HepG2 (cell line): ENCODE results near the gene P2RX5. TPM values are rescaled to one million over a fixed set of nuclear protein-coding genes. Genes with fewer than 3 reads are reported as not detected.

ENCODE experiments used
- ARHGAP35 ChIP-seq: sonication (generic); formaldehyde crosslinking; IDR thresholded peaks from 2 replicates; pipeline ENCODE4 v1.9.0; 2022; ENCODE audit warnings: mild to moderate bottlenecking, inconsistent platforms, moderate library complexity, missing genetic modification reagents, borderline replicate concordance
- BCL3 ChIP-seq: sonication (generic); formaldehyde crosslinking; IDR thresholded peaks from 2 replicates; pipeline ENCODE4 v1.5.1; 2020; ENCODE audit warnings: mild to moderate bottlenecking, missing genetic modification reagents, moderate library complexity
- BCL6 ChIP-seq: IDR thresholded peaks from 2 replicates; pipeline ENCODE4 v1.6.1; 2016; ENCODE audit warnings: missing genetic modification reagents, missing compliant biosample characterization
- ELF1 ChIP-seq: sonication (generic); formaldehyde crosslinking; IDR thresholded peaks from 2 replicates; pipeline ENCODE4 v1.4.0; 2020; ENCODE audit warnings: missing genetic modification reagents
- GABPB1 ChIP-seq: IDR thresholded peaks from 2 replicates; pipeline ENCODE4 v1.6.1; 2016; ENCODE audit warnings: mild to moderate bottlenecking, missing genetic modification reagents, moderate library complexity, missing compliant biosample characterization
- KAT7 ChIP-seq: IDR thresholded peaks from 2 replicates; pipeline ENCODE4 v1.6.1; 2018; ENCODE audit warnings: borderline replicate concordance, missing compliant biosample characterization
- MED1 ChIP-seq: sonication (generic); formaldehyde crosslinking; IDR thresholded peaks from 2 replicates; pipeline ENCODE4 v1.4.0; 2020; ENCODE audit warnings: missing genetic modification reagents
- NFE2 ChIP-seq: sonication (generic); formaldehyde crosslinking; IDR thresholded peaks from 2 replicates; pipeline ENCODE4 v1.4.0; 2020; ENCODE audit warnings: missing genetic modification reagents
- NONO ChIP-seq, 2 experiments: fragments of 450-650 bp in 1 of 2; sonication (generic) in 1 of 2; formaldehyde crosslinking in 1 of 2; IDR thresholded peaks in 1 of 2; conservative IDR thresholded peaks in 1 of 2; 2 replicates each; pipeline versions ENCODE4 v1.6.1 to v1.8.0; 2017 to 2022; ENCODE audit warnings: mild to moderate bottlenecking in 1 of 2, missing genetic modification reagents in 1 of 2, moderate library complexity in 1 of 2
- RBM39 ChIP-seq: fragments of 200-400 bp; formaldehyde crosslinking; IDR thresholded peaks from one replicate; pipeline ENCODE4 v1.6.1; 2018; ENCODE audit warnings: antibody characterized with exemption, mild to moderate bottlenecking, low read depth, low read length; ENCODE audit not compliant: poor library complexity, severe bottlenecking
- TCF7 ChIP-seq: sonication (generic); IDR thresholded peaks from 2 replicates; pipeline ENCODE4 v1.6.1; 2016; ENCODE audit warnings: antibody characterized with exemption, low read depth
- TGIF2 ChIP-seq: IDR thresholded peaks from 2 replicates; pipeline ENCODE4 v1.6.1; 2016; ENCODE audit warnings: control low read depth, missing compliant biosample characterization
- ZBTB33 ChIP-seq: sonication (generic); formaldehyde crosslinking; IDR thresholded peaks from 2 replicates; pipeline ENCODE4 v1.4.0; 2020; ENCODE audit warnings: missing genetic modification reagents
- ZFP1 ChIP-seq: IDR thresholded peaks from 2 replicates; pipeline ENCODE4 v1.6.1; 2016
- ZNF569 ChIP-seq: sonication (generic); formaldehyde crosslinking; IDR thresholded peaks from 2 replicates; pipeline ENCODE4 v1.5.0; 2020; ENCODE audit warnings: mild to moderate bottlenecking, missing genetic modification reagents, moderate library complexity, borderline replicate concordance
- ZNF646 ChIP-seq: sonication (generic); formaldehyde crosslinking; IDR thresholded peaks from 2 replicates; pipeline ENCODE4 v1.9.0; 2021; ENCODE audit warnings: mild to moderate bottlenecking, missing genetic modification reagents
- ZNF704 ChIP-seq: sonication (generic); formaldehyde crosslinking; IDR thresholded peaks from 2 replicates; pipeline ENCODE4 v1.8.1; 2023; ENCODE audit warnings: mild to moderate bottlenecking, inconsistent platforms, moderate library complexity, missing genetic modification reagents, borderline replicate concordance
- ZSCAN31 ChIP-seq: sonication (generic); formaldehyde crosslinking; IDR thresholded peaks from 2 replicates; pipeline ENCODE4 v1.5.0; 2020; ENCODE audit warnings: low read depth, mild to moderate bottlenecking, missing genetic modification reagents
- polyA plus RNA-seq, 8 experiments: library from polyadenylated mRNA; depleted of rRNA in 3 of 8; stranded (reverse) in 7 of 8; unstranded in 1 of 8; fragments of >200 nt; fragmentation: Illumina TruSeq in 4 of 8; extraction: Trizol in 4 of 8; gene quantifications; 2 replicates each; pipeline versions ENCODE4 v1.2.1 to v1.2.3, GENCODE V29; 2011 to 2016; ENCODE audit warnings: low read depth in 4 of 8, missing spikeins in 1 of 8, mixed read lengths in 1 of 8; ENCODE audit not compliant: insufficient read depth in 1 of 8
- total RNA-seq, 5 experiments: library from RNA; depleted of rRNA; stranded (reverse); fragments of >200 nt; fragmentation: Illumina TruSeq; extraction: Trizol; gene quantifications; 2 replicates each; pipeline ENCODE4 v1.2.3, GENCODE V29; 2016; ENCODE audit warnings: low read depth in 1 of 5

Gene P2RX5
- total and polyA plus RNA-seq, 2 of the 13 experiments (the other 11 are each of a cell fraction or from before 2014, with no cell fraction given): 0.95 to 1.7 TPM

- no peak for TF ChIP-seq ZNF646 (CRISPR knock-in tag)
- no peak for TF ChIP-seq KAT7 (CRISPR knock-in tag)
- no peak for TF ChIP-seq TGIF2 (CRISPR knock-in tag)
- TF ChIP-seq TCF7: peak; percentile 39; the same call in 1 of the 2 replicates
- no peak; the same call in 1 of the 2 replicates for TF ChIP-seq GABPB1 (CRISPR knock-in tag)
- peak; percentile 57 for TF ChIP-seq ZBTB33
- peak; percentile 79 for TF ChIP-seq BCL6 (CRISPR knock-in tag)
- TF ChIP-seq RBM39: no peak
- TF ChIP-seq MED1 (CRISPR knock-in tag): peak; percentile 69; the same call in 1 of the 2 replicates
- TF ChIP-seq ZNF569: no peak
- TF ChIP-seq BCL3 (CRISPR knock-in tag): no peak
- TF ChIP-seq ELF1 (CRISPR knock-in tag): peak; percentile 67
- 0 out of 2 replicates have a peak, but pooled peaks have one; percentile 38 for TF ChIP-seq ZFP1 (CRISPR knock-in tag)
- no peak for TF ChIP-seq ARHGAP35 (CRISPR knock-in tag)
- TF ChIP-seq NFE2 (CRISPR knock-in tag): no peak
- no peak for TF ChIP-seq ZSCAN31
- no peak for TF ChIP-seq NONO (IDR thresholded peaks at IDR 0.05)
- TF ChIP-seq NONO (CRISPR knock-in tag; conservative IDR thresholded peaks at IDR 0.05): no peak; the same call in 1 of the 2 replicates
- TF ChIP-seq ZNF704: no peak
These were observed 54.1 kb downstream of the P2RX5 start (continued) for GRCh38 chr17:3641717-3642486.
